ENCODE results near the gene PSMD1.

GRCh38 chr2:231037731-231038482 lies 18.8 kb upstream of the PSMD1 start:
- TF ChIP-seq POLR2A (IDR thresholded peaks at IDR 0.05; ENCODE audit: low read depth) = no peak
- TF ChIP-seq CTCF (IDR thresholded peaks at IDR 0.05) = no peak

All from esophagus muscularis mucosa (tissue), 3 donors.